CD14-positive monocyte (primary cell): Measurements from ENCODE around the gene STX18. TPM values are rescaled to one million over a fixed set of nuclear protein-coding genes. Genes with fewer than 3 reads are reported as not detected.

Experiments used
- DNase-seq, 3 donors: peaks; one replicate each; pipeline ENCODE4 v3.0.0-alpha.2; 2011 to 2022
- H2AFZ ChIP-seq: 2 replicates; pipeline ENCODE4 v1.6.0; 2012; ENCODE audit warnings: mild to moderate bottlenecking, low read depth, low read length, inconsistent platforms; ENCODE audit not compliant: insufficient read depth, poor library complexity, severe bottlenecking
- H3K27ac ChIP-seq, 2 donors: 1 replicate in 1 of 2; 2 replicates in 1 of 2; pipeline ENCODE4 v1.5.1; 2012 to 2013; ENCODE audit warnings: low read length in 2 of 2, control low read depth in 1 of 2, inconsistent platforms in 1 of 2, low read depth in 1 of 2, mild to moderate bottlenecking in 1 of 2
- H3K27me3 ChIP-seq, 2 donors: one replicate each; pipeline versions ENCODE4 v1.6.0 to v1.6.1; 2011 to 2013; ENCODE audit warnings: low read length in 2 of 2; ENCODE audit not compliant: control insufficient read depth in 2 of 2, insufficient read depth in 2 of 2
- H3K36me3 ChIP-seq, 2 donors: replicated peaks in 1 of 2; 1 replicate in 1 of 2; 2 replicates in 1 of 2; pipeline versions ENCODE4 v1.5.1 to v1.6.1; 2012 to 2013; ENCODE audit warnings: low read length in 2 of 2, control low read depth in 1 of 2, inconsistent platforms in 1 of 2, mild to moderate bottlenecking in 1 of 2; ENCODE audit not compliant: insufficient read depth in 2 of 2, control insufficient read depth in 1 of 2
- H3K4me1 ChIP-seq, 2 donors: 1 replicate in 1 of 2; 2 replicates in 1 of 2; pipeline versions ENCODE4 v1.5.1 to v1.6.1; 2012 to 2013; ENCODE audit warnings: low read length in 2 of 2, control low read depth in 1 of 2, inconsistent platforms in 1 of 2, mild to moderate bottlenecking in 1 of 2, moderate library complexity in 1 of 2; ENCODE audit not compliant: insufficient read depth in 2 of 2, control insufficient read depth in 1 of 2
- H3K4me2 ChIP-seq: replicated peaks from 2 replicates; pipeline ENCODE3; 2012; ENCODE audit warnings: low read length, moderate library complexity, mild to moderate bottlenecking; ENCODE audit not compliant: poor library complexity, severe bottlenecking; ENCODE audit errors: extremely low read depth
- H3K4me3 ChIP-seq, 3 experiments: fragments of 200-600 bp in 1 of 3; sonication (generic) in 1 of 3; replicated peaks in 1 of 3; 1 replicate in 2 of 3; 2 replicates in 1 of 3; pipeline ENCODE4 v1.5.1; 2011 to 2013; ENCODE audit warnings: low read length in 3 of 3, mild to moderate bottlenecking in 3 of 3, control low read depth in 2 of 3, low read depth in 2 of 3, inconsistent platforms in 1 of 3, moderate library complexity in 1 of 3
- H3K79me2 ChIP-seq: 2 replicates; pipeline ENCODE4 v1.6.0; 2012; ENCODE audit warnings: mild to moderate bottlenecking, control low read depth, inconsistent platforms, low read length, moderate library complexity; ENCODE audit not compliant: insufficient read depth
- H3K9ac ChIP-seq: 2 replicates; pipeline ENCODE4 v1.6.0; 2017; ENCODE audit warnings: low read length, mild to moderate bottlenecking; ENCODE audit not compliant: insufficient read depth, poor library complexity, severe bottlenecking
- H3K9me3 ChIP-seq, 2 donors: replicated peaks in 1 of 2; 1 replicate in 1 of 2; 2 replicates in 1 of 2; pipeline versions ENCODE4 v1.5.1 to v1.6.1; 2012 to 2013; ENCODE audit warnings: low read length in 2 of 2, control low read depth in 1 of 2; ENCODE audit not compliant: control insufficient read depth in 1 of 2, insufficient read depth in 1 of 2
- H4K20me1 ChIP-seq: 2 replicates; pipeline ENCODE4 v1.6.0; 2012; ENCODE audit warnings: mild to moderate bottlenecking, low read length, control low read depth, moderate library complexity; ENCODE audit not compliant: insufficient read depth
- H3K27ac Mint-ChIP-seq, 7 donors: one replicate each; pipeline ENCODE4 v1.8.0; 2020; ENCODE audit warnings: mild to moderate bottlenecking in 7 of 7, mixed read lengths in 7 of 7, moderate library complexity in 6 of 7, inconsistent platforms in 2 of 7
- H3K27me3 Mint-ChIP-seq, 3 donors: one replicate each; pipeline ENCODE4 v1.8.0; 2021 to 2022; ENCODE audit warnings: low read depth in 3 of 3, mild to moderate bottlenecking in 3 of 3, mixed read lengths in 3 of 3, moderate library complexity in 3 of 3, inconsistent platforms in 1 of 3
- H3K36me3 Mint-ChIP-seq, 2 donors: one replicate each; pipeline ENCODE4 v1.8.0; 2020; ENCODE audit warnings: mixed read lengths in 2 of 2, inconsistent platforms in 1 of 2, mild to moderate bottlenecking in 1 of 2
- H3K4me1 Mint-ChIP-seq: one replicate; pipeline ENCODE4 v1.8.0; 2020; ENCODE audit warnings: mild to moderate bottlenecking, mixed read lengths
- H3K4me3 Mint-ChIP-seq, 2 donors: one replicate each; pipeline ENCODE4 v1.8.0; 2020; ENCODE audit warnings: mild to moderate bottlenecking in 2 of 2, mixed read lengths in 2 of 2, moderate library complexity in 1 of 2
- H3K9me3 Mint-ChIP-seq, 7 donors: one replicate each; pipeline ENCODE4 v1.8.0; 2020 to 2022; ENCODE audit warnings: mixed read lengths in 7 of 7, mild to moderate bottlenecking in 6 of 7, moderate library complexity in 6 of 7, inconsistent platforms in 2 of 7
- WGBS: methylation state at CpG from one replicate; pipeline ENCODE4 v1.1.5; 2013; ENCODE audit warnings: missing lambda C conversion rate; ENCODE audit not compliant: insufficient coverage; 5-methylcytosine and 5-hydroxymethylcytosine counted together
- intact Hi-C, 2 donors: fragments of 100-400 bp; cut with micrococcal nuclease; formaldehyde crosslinking; loops; one replicate each; pipeline versions ENCODE4 v1.15.0 to v1.15.1; 2023
- polyA plus RNA-seq, 3 donors: library from polyadenylated mRNA; depleted of rRNA in 1 of 3; unstranded in 2 of 3; stranded (reverse) in 1 of 3; fragments of 300-500 nt in 2 of 3; fragments of >200 nt in 1 of 3; fragmentation: Illumina TruSeq in 2 of 3; gene quantifications; 1 replicate in 2 of 3; 2 replicates in 1 of 3; pipeline ENCODE4 v1.2.3, GENCODE V29; 2012 to 2021
- TF ChIP-seq, protein P1 (sequence below): fragments of 200-600 bp; IDR thresholded peaks from one replicate; pipeline ENCODE4 v1.8.0; 2022; ENCODE audit warnings: antibody characterized with exemption, mild to moderate bottlenecking

The STX18 gene
- polyA plus RNA-seq, 3 donors: 19.0 to 24.1 (median 19.6) TPM

DNA sequence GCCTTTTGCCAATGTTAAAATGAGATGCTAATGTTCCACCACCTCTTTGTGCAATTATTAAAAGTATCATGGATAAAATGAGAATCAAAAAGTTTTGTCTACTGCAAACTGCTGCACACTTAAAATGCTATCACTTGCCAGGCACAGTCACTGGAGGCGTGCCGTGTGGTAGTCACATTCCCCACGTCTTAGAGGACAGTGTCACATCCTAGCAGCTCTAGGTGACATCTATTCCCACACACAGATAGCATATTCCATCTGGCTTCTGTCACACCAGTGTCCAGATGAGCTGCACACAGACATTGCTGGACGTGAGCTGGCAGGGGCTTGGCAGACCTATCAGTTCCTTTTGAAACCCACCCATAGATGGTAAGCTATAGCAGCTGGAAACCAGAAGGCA lies 107.9 kb downstream of the STX18 start:
- Histone ChIP-seq H3K27ac (no peak overlapping the region), H2AFZ (no peak overlapping the region), H3K27me3 (no peaks in the 10 kb centered on the region), H3K4me2 (no peak overlapping the region), H4K20me1 (no peaks in the 10 kb centered on the region), H3K36me3 (peaks cover 65 to 95% of the 10 kb centered on the region in 2 donors), H3K79me2 (no peaks in the 10 kb centered on the region), H3K9ac (no peak overlapping the region), H3K9me3 (no peaks in the 10 kb centered on the region), H3K4me3 (no peak overlapping the region), H3K4me1 (no peaks in the 10 kb centered on the region)
- H3K4me1 Mint-ChIP-seq: no peaks in the 10 kb centered on the region
- H3K4me3 Mint-ChIP-seq: no peak overlapping the region
- DNase-seq: no peak
- no peaks in the 10 kb centered on the region for H3K9me3 Mint-ChIP-seq
- WGBS: 100% methylated on average over 3 of the region's 4 CpGs
- no peaks in the 10 kb centered on the region for H3K27me3 Mint-ChIP-seq
- TF ChIP-seq, protein P1, sequence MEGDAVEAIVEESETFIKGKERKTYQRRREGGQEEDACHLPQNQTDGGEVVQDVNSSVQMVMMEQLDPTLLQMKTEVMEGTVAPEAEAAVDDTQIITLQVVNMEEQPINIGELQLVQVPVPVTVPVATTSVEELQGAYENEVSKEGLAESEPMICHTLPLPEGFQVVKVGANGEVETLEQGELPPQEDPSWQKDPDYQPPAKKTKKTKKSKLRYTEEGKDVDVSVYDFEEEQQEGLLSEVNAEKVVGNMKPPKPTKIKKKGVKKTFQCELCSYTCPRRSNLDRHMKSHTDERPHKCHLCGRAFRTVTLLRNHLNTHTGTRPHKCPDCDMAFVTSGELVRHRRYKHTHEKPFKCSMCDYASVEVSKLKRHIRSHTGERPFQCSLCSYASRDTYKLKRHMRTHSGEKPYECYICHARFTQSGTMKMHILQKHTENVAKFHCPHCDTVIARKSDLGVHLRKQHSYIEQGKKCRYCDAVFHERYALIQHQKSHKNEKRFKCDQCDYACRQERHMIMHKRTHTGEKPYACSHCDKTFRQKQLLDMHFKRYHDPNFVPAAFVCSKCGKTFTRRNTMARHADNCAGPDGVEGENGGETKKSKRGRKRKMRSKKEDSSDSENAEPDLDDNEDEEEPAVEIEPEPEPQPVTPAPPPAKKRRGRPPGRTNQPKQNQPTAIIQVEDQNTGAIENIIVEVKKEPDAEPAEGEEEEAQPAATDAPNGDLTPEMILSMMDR: no peak
- peaks cover 65 to 74% of the 10 kb centered on the region in 2 donors for H3K36me3 Mint-ChIP-seq
- intact Hi-C loops: loop anchor here in 1 of 2 donors (5.0 kb wide), 1 partner anchor 172 kb away; no protein-coding TSS in a partner anchor
- no peak overlapping the region for H3K27ac Mint-ChIP-seq

DNA sequence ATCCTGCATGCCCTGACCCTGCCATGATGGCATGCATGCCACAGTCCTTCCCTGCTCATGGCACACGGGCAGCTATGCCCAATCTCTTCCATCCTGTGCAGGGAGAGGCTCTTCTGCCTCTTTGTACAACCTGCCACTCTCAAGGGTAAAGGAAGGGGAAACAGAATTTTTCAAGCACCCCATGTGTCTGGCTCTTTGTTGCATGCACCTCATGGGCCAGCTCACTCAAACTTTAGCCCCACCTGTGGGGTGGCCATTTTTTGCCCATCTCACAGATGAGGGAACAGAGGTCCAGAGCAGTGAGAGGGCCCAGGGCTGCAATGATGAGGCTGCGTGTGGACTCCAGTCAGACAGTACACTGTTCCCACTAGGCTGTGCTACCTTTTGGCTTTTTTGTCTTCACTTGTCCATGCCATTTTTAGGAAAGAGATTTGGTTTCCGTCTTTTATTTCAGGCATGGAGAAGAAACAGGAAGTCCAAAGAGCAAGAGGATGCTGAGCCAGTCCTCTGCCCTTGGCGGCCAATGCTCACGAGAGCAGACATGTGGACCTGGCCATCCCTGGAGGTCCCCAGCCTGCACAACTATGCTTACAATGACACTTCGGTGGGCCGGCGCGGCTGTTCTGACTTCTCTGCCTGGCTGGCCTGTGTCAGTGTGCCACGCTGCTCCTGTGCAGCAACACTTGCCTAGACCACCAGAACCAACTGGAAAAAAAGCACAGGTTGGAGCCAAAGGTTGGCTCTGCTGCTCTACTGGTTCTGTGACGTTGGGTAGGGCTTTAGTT lies 109.3 kb downstream of the STX18 start:
- peak overlapping the region in 2 of 7 donors; percentile 46 to 56 for H3K27ac Mint-ChIP-seq
- Histone ChIP-seq H3K27me3 (no peaks in the 10 kb centered on the region), H3K9ac (no peak overlapping the region), H3K4me2 (no peak overlapping the region), H2AFZ (no peak overlapping the region), H3K4me3 (no peak overlapping the region), H3K4me1 (no peaks in the 10 kb centered on the region), H3K9me3 (no peaks in the 10 kb centered on the region), H3K79me2 (no peaks in the 10 kb centered on the region), H3K27ac (no peak overlapping the region), H4K20me1 (no peaks in the 10 kb centered on the region), H3K36me3 (peaks cover 66 to 98% of the 10 kb centered on the region in 2 donors)
- H3K4me3 Mint-ChIP-seq: no peak overlapping the region
- 97% methylated on average over 10 of the region's 11 CpGs for WGBS
- no peaks in the 10 kb centered on the region for H3K9me3 Mint-ChIP-seq
- intact Hi-C loops: loop anchor here in 1 of 2 donors (5.0 kb wide), 1 partner anchor 170 kb away; no protein-coding TSS in a partner anchor
- TF ChIP-seq, protein P1: no peak
- DNase-seq: no peak
- no peaks in the 10 kb centered on the region for H3K27me3 Mint-ChIP-seq
- no peaks in the 10 kb centered on the region for H3K4me1 Mint-ChIP-seq
- peaks cover 64 to 77% of the 10 kb centered on the region in 2 donors for H3K36me3 Mint-ChIP-seq
